GM18498 (cell line): ENCODE data around the gene GATA3.

Experiments used
- ATAC-seq: cut with Tn5 transposase; IDR thresholded peaks from one replicate; pipeline ENCODE4 v1.9.1; 2021; ENCODE audit warnings: mild to moderate bottlenecking, moderate library complexity; ENCODE audit not compliant: unreplicated experiment

Gene GATA3

GRCh38 chr10:8050556-8051108 is 3.9 kb upstream of the GATA3 start:
- no peak for ATAC-seq

GRCh38 chr10:8051109-8051821 is 3.2 kb upstream of the GATA3 start:
- ATAC-seq: no peak

- no peak for ATAC-seq
Observed at GRCh38 chr10:8051851-8052257, 2.6 kb upstream of the GATA3 start.

DNA sequence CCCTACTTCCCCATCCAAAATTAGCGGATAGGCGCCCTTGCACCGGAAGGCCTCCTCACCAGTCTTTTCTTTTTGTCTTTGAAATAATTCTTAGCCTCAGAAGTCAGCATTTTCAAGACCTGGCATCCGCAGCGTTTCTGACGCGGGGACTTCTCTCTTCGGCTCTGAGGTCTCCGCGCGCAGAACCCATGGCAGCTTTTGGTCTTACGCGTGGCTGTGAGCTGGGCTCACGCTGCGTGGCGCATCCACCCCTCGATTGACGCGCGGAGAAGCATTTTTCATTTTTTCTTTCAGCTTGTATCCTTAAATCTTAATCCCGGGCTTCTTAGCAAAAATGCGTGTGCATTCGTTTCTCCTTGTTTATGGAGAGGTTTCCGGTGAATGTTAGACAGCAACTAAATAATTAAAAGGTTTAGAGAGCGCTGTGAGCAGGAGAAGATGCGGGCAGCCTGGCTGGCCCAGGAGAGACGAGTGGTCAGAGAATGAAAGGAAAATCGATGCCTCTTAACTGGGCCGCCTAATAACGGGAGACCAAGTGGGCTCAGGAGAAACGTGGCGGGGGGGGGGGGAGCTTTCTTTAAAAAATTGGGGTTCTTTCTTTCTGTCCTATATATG is 2.0 kb upstream of the GATA3 start:
- ATAC-seq: no peak

- no peak for ATAC-seq
Observed at GRCh38 chr10:8052956-8053445, 1.5 kb upstream of the GATA3 start.

DNA sequence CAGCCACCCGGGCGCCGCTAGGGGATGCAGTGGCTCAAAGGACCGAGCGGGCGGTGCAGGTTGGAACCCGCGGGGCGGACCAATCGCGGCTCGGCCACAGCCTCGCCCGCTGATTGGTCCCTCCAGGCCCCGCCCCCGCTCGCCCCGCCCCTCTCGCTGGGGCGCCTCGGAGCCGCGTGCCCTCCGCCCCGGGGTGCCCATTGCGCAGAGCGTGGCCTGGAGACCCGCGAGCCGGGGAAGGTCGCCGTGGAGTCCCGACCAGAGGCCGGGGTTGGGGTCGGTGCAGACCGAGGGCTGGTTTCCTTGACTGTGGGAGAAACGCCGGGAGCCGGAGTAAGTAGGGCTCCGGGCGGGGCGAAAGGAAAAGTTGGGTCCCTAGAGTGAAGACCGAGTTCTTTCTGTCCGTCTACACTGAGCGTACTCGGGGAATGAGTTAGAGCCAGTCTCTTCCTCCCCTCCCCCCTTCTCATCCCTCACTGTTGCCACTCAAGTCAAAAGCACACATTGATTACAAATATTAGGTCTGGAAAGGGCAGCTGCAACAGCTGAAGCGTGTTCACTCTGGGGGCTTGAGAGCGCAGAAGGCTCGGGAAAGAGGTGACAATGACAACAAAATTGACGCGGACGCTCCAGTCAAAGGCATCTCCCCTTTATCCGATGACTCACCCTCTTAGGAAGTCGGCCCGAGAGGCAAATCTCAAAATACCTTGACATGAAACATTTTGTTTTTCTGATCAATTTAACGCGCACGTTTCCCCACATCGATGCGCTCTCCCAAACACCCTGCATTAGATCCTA is 843 bp upstream of the GATA3 start:
- peak; percentile 67 for ATAC-seq

DNA sequence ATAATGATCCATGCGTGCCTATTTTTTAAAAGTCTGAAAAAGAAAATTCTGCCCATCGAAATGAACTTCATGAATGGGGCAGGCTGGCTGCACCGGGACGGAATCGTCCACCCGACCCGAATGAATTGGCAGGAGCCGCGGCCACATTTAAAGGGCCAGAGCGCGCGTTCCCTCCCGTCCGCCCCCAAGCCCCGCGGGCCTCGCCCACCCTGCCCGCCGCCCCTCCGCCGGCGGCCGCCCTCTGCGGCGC is 319 bp upstream of the GATA3 start:
- peak; percentile 15 for ATAC-seq

- peak; percentile 6 for ATAC-seq
Observed at GRCh38 chr10:8055420-8056349, 1.2 kb downstream of the GATA3 start.

GRCh38 chr10:8056378-8056777 is 1.9 kb downstream of the GATA3 start:
- ATAC-seq: no peak

- peak; percentile 29 for ATAC-seq
Observed at GRCh38 chr10:8056871-8057331, 2.4 kb downstream of the GATA3 start.

GRCh38 chr10:8057636-8058273 is 3.3 kb downstream of the GATA3 start:
- ATAC-seq: no peak

DNA sequence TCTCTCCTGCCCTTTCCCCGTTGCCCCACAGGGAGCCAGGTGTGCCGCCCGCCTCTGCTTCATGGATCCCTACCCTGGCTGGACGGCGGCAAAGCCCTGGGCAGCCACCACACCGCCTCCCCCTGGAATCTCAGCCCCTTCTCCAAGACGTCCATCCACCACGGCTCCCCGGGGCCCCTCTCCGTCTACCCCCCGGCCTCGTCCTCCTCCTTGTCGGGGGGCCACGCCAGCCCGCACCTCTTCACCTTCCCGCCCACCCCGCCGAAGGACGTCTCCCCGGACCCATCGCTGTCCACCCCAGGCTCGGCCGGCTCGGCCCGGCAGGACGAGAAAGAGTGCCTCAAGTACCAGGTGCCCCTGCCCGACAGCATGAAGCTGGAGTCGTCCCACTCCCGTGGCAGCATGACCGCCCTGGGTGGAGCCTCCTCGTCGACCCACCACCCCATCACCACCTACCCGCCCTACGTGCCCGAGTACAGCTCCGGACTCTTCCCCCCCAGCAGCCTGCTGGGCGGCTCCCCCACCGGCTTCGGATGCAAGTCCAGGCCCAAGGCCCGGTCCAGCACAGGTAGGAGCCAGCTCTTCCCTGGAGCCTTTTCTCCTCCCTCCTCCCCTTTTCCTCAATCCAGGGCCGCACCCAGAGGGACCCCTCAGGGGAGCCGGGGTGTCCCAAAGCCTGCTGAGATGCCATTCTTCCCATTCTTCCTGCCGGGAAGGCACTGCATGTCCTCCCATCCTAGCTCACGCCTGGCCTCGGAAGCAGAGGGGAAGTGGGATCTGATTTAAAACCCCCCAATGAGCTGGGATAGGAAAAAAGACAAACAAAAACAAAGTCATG is 4.0 kb downstream of the GATA3 start:
- ATAC-seq: no peak

- no peak for ATAC-seq
Observed at GRCh38 chr10:8059191-8059936, 4.9 kb downstream of the GATA3 start.

GRCh38 chr10:8060010-8060703 is 5.7 kb downstream of the GATA3 start:
- ATAC-seq: peak; percentile 38

DNA sequence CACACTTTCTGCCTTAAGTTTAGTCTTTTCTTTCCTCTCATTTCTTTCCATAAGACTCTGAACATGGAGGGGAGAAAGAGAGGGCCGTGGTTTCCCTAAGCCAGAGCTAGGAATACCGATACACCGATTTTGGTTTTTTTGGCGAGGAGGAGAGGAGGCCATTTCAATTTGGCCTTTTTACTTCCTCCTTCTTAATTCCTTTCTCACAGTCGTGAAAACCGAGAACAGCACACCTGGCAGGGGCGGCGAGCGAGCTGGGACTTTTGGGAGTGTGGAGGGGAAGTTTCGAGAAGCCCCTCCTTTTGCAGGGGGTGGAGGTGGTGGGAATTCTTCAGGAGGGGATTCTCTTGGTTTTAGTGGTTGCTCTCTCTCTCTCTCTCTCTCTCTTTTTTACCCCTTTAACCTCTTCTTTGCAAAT is 6.2 kb downstream of the GATA3 start:
- ATAC-seq: no peak

DNA sequence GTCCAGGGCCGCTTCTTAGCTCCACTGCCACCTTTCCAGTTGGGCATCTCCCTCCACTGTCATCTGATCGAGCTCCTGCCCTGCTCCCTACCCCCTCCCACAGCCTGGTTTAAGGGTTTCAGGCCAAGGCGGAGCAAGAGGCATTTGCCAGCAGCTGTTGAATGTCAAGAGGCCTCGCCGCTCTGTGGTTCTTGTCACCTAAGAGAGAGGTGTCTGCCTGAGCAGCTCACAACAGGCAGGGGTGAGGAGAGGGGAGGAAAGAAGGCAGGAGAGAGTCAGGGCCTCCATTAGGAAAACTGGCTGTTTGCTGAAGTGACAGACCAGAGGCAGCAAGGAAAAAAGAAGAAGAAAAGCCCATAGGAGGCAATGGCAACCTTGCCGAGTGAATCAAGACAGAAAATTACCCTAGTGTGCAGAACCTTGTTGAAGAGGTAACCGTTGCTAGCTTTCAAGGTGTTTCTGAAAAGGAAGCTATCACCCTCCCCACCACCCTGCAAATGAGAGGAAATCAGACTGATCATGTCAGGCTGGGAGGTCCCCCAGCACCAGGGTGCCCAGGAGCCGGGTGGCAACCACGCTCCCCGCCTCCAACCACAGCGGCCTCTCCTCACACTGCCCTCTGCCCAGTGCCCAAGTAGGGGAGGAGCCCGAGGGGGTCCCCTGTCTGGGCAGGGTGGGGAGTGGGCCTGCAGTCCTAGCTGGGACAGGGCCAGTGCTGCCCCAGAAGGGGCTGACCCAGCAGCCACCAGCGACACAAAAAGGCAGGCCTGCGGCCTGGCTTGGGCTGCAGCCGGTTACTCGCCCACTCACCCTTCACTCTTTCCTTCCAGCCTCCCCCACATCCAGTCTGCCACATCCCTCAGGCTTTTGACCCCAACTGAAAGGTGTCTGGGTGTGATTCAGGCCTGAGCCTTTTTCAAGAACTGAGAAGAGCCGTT is 7.1 kb downstream of the GATA3 start:
- no peak for ATAC-seq
